A549 (cell line): ENCODE data around the gene CEMIP2. TPM values are rescaled to one million over a fixed set of nuclear protein-coding genes. Genes with fewer than 3 reads are reported as not detected.

ENCODE experiments used
- ATAC-seq, 2 experiments: fragments of 200-7000 bp in 1 of 2; fragments of >200 bp in 1 of 2; cut with Nextera tagmentation in 1 of 2; cut with Tn5 transposase in 1 of 2; 3 replicates each; pipeline versions ENCODE4 v1.8.0 to v1.9.1; 2018 to 2020; ENCODE audit warnings: mild to moderate bottlenecking in 1 of 2, moderate library complexity in 1 of 2
- CTCF ChIA-PET: fragments of 300-600 bp; sonication (Branson Sonifier 250); formaldehyde crosslinking; extraction: SDS; loops from one replicate; lab custom pipeline; 2021; ENCODE audit warnings: antibody characterized with exemption, inconsistent platforms; lab: Yijun Ruan, JAX
- POLR2A ChIA-PET: fragments of 350-600 bp; formaldehyde crosslinking; extraction: SDS; loops from one replicate; lab custom pipeline; 2021; ENCODE audit warnings: antibody characterized with exemption, inconsistent platforms; lab: Yijun Ruan, JAX
- DNase-seq, 2 experiments: peaks; one replicate each; pipeline versions ENCODE4 v3.0.0 to v3.0.0-alpha.2; 2011 to 2016; ENCODE audit warnings: low read depth in 1 of 2, low spot score in 1 of 2
- FAIRE-seq: peaks from 2 replicates; lab custom pipeline; 2011; peaks lifted over from hg19 to GRCh38; lab: Jason Lieb, UNC
- H3K27ac ChIP-seq, 2 experiments: fragments of >200 bp; sonication (Bioruptor Twin); formaldehyde crosslinking; 3 replicates each; pipeline ENCODE4 v1.5.1; 2016 to 2017
- H3K4me1 ChIP-seq: fragments of >200 bp; sonication (Bioruptor Twin); formaldehyde crosslinking; 3 replicates; pipeline ENCODE4 v1.6.1; 2016
- H3K4me2 ChIP-seq: fragments of >200 bp; sonication (Bioruptor Twin); formaldehyde crosslinking; 3 replicates; pipeline ENCODE4 v1.6.1; 2016
- H3K4me3 ChIP-seq: fragments of >200 bp; sonication (Bioruptor Twin); formaldehyde crosslinking; 3 replicates; pipeline ENCODE4 v1.5.1; 2016
- H3K9me3 ChIP-seq: fragments of >200 bp; sonication (Bioruptor Twin); formaldehyde crosslinking; 3 replicates; pipeline ENCODE4 v1.6.1; 2016
- CEBPB ChIP-seq, 2 experiments: fragments of >200 bp in 1 of 2; sonication (Bioruptor Twin) in 1 of 2; formaldehyde crosslinking in 1 of 2; IDR thresholded peaks; 2 replicates each; pipeline ENCODE4 v1.6.1; 2012 to 2016
- CHD2 ChIP-seq: fragments of 150-350 bp; IDR thresholded peaks from 2 replicates; pipeline ENCODE4 v1.6.1; 2014; ENCODE audit warnings: low read length; ENCODE audit not compliant: partially characterized antibody
- EHMT2 ChIP-seq: fragments of 200-600 bp; sonication (generic); IDR thresholded peaks from 2 replicates; pipeline ENCODE4 v1.6.1; 2016; ENCODE audit warnings: antibody characterized with exemption, low read depth, mild to moderate bottlenecking, moderate library complexity
- ESRRA ChIP-seq: fragments of 150-350 bp; IDR thresholded peaks from 2 replicates; pipeline ENCODE4 v1.6.1; 2014; ENCODE audit warnings: mild to moderate bottlenecking, low read length, borderline replicate concordance
- FOSL2 ChIP-seq, 2 experiments: fragments of 450-650 bp in 1 of 2; fragments of >200 bp in 1 of 2; sonication (Bioruptor Twin) in 1 of 2; formaldehyde crosslinking; IDR thresholded peaks; 2 replicates each; pipeline versions ENCODE4 v1.5.0 to v1.6.1; 2016 to 2020; ENCODE audit warnings: mild to moderate bottlenecking in 1 of 2, moderate library complexity in 1 of 2
- HES2 ChIP-seq: fragments of >200 bp; sonication (Bioruptor Twin); formaldehyde crosslinking; IDR thresholded peaks from 2 replicates; pipeline ENCODE4 v1.6.1; 2016
- JUN ChIP-seq, 2 experiments: fragments of >200 bp; sonication (Bioruptor Twin); formaldehyde crosslinking; IDR thresholded peaks; 2 replicates in 1 of 2; 3 replicates in 1 of 2; pipeline ENCODE4 v1.6.1; 2016 to 2017
- KDM5A ChIP-seq: fragments of 200-600 bp; sonication (generic); IDR thresholded peaks from 2 replicates; pipeline ENCODE4 v1.6.1; 2016; ENCODE audit warnings: antibody characterized with exemption, mild to moderate bottlenecking
- PHF8 ChIP-seq: fragments of 200-600 bp; sonication (generic); IDR thresholded peaks from 2 replicates; pipeline ENCODE4 v1.6.1; 2016; ENCODE audit warnings: low read depth, mild to moderate bottlenecking, antibody characterized with exemption, moderate library complexity, borderline replicate concordance
- POLR2AphosphoS2 ChIP-seq: conservative IDR thresholded peaks from 2 replicates; pipeline ENCODE4 v1.6.1; 2012; ENCODE audit warnings: low read length, improper control_type of control experiment, inconsistent platforms
- SREBF2 ChIP-seq: fragments of 450-650 bp; IDR thresholded peaks from 2 replicates; pipeline ENCODE4 v1.6.1; 2014; ENCODE audit warnings: mild to moderate bottlenecking, moderate library complexity
- TFCP2L1 ChIP-seq: fragments of 250-450 bp; sonication (Bioruptor Pico); IDR thresholded peaks from 2 replicates; pipeline ENCODE4 v1.5.0; 2021; ENCODE audit warnings: mild to moderate bottlenecking
- WGBS: methylation state at CpG from one replicate; pipeline ENCODE4 v1.1.6; 2017; ENCODE audit errors: missing lambda C conversion rate; 5-methylcytosine and 5-hydroxymethylcytosine counted together
- polyA plus RNA-seq, 4 experiments: library from polyadenylated mRNA; depleted of rRNA in 3 of 4; stranded (reverse); fragments of >200 nt; fragmentation: RNase III in 1 of 4; extraction: RNeasy Plus Mini Kit Qiagen cat#74134 plus additional on column Dnase treatment in 1 of 4; gene quantifications; 2 replicates in 3 of 4; 3 replicates in 1 of 4; pipeline ENCODE4 v1.2.3, GENCODE V29; 2011 to 2017
- TF ChIP-seq, protein P1 (sequence below): fragments of 250-450 bp; sonication (Bioruptor Pico); IDR thresholded peaks from 2 replicates; pipeline ENCODE4 v1.5.0; 2020; ENCODE audit warnings: low read depth, mild to moderate bottlenecking, moderate library complexity
- TF ChIP-seq, protein P2 (sequence below): fragments of 250-450 bp; sonication (Bioruptor Pico); IDR thresholded peaks from 2 replicates; pipeline ENCODE4 v1.5.0; 2021; ENCODE audit warnings: mild to moderate bottlenecking, moderate library complexity, borderline replicate concordance
- TF ChIP-seq, protein P3 (sequence below): fragments of >200 bp; sonication (Bioruptor Twin); formaldehyde crosslinking; IDR thresholded peaks from 3 replicates; pipeline ENCODE4 v1.5.1; 2016
- TF ChIP-seq, protein P4 (sequence below): IDR thresholded peaks from 2 replicates; pipeline ENCODE4 v1.6.1; 2012
- TF ChIP-seq, protein P5 (sequence below): fragments of 150-350 bp; IDR thresholded peaks from 2 replicates; pipeline ENCODE4 v1.6.1; 2014; ENCODE audit warnings: low read depth, mild to moderate bottlenecking, low read length

CEMIP2 gene
- polyA plus RNA-seq, 2 of the 4 experiments (the other 2 are of a cell fraction): 146 to 161 TPM

DNA sequence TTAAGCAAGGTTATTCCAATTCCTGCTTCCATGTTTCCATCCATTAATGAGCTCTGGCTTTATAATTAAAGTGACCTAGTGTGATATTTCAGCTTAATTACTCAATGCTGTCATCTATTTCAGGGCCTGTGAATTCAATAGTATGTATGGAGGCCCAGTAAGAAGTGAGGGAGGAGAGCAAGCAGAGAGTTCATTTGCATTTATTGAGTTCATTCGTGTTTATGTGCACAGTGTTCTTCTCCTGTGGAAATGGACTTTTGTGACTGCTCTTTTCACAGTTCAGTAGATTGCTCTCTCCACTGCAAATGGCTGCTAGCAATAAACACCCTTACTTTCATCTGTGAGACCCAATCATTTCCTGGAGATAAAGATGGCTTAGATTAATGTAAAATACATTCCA, 130.9 kb downstream of the CEMIP2 start:
- ChIA-PET CTCF (interaction anchor here (1.3 to 1.7 kb wide), 2 partner anchors 9 to 352 kb away, joined by 3 to 6 read pairs; no protein-coding TSS in a partner anchor), POLR2A (no interaction called here)
- Histone ChIP-seq H3K27ac (no peak overlapping the region), H3K4me3 (no peak overlapping the region), H3K4me1 (no peaks in the 10 kb centered on the region), H3K9me3 (no peaks in the 10 kb centered on the region), H3K4me2 (no peak overlapping the region)
- 46% methylated on average over 1 of the region's 1 CpG for WGBS
- ATAC-seq (no peak), FAIRE-seq (no peak), DNase-seq (no peak)
- TF ChIP-seq, protein P1, sequence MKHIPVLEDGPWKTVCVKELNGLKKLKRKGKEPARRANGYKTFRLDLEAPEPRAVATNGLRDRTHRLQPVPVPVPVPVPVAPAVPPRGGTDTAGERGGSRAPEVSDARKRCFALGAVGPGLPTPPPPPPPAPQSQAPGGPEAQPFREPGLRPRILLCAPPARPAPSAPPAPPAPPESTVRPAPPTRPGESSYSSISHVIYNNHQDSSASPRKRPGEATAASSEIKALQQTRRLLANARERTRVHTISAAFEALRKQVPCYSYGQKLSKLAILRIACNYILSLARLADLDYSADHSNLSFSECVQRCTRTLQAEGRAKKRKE (CRISPR knock-in tag): no peak

GRCh38 chr9:71636143-71636839, 132.0 kb downstream of the CEMIP2 start:
- TF ChIP-seq PHF8: no peak
- no peak for TF ChIP-seq CHD2
- TF ChIP-seq, protein P2, sequence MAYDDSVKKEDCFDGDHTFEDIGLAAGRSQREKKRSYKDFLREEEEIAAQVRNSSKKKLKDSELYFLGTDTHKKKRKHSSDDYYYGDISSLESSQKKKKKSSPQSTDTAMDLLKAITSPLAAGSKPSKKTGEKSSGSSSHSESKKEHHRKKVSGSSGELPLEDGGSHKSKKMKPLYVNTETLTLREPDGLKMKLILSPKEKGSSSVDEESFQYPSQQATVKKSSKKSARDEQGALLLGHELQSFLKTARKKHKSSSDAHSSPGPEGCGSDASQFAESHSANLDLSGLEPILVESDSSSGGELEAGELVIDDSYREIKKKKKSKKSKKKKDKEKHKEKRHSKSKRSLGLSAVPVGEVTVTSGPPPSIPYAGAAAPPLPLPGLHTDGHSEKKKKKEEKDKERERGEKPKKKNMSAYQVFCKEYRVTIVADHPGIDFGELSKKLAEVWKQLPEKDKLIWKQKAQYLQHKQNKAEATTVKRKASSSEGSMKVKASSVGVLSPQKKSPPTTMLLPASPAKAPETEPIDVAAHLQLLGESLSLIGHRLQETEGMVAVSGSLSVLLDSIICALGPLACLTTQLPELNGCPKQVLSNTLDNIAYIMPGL (CRISPR knock-in tag): no peak
- no peak for TF ChIP-seq EHMT2
- no peak for TF ChIP-seq POLR2AphosphoS2
- TF ChIP-seq, protein P1 (CRISPR knock-in tag): no peak
- no peak for TF ChIP-seq KDM5A
- TF ChIP-seq TFCP2L1: no peak
- TF ChIP-seq, protein P3, sequence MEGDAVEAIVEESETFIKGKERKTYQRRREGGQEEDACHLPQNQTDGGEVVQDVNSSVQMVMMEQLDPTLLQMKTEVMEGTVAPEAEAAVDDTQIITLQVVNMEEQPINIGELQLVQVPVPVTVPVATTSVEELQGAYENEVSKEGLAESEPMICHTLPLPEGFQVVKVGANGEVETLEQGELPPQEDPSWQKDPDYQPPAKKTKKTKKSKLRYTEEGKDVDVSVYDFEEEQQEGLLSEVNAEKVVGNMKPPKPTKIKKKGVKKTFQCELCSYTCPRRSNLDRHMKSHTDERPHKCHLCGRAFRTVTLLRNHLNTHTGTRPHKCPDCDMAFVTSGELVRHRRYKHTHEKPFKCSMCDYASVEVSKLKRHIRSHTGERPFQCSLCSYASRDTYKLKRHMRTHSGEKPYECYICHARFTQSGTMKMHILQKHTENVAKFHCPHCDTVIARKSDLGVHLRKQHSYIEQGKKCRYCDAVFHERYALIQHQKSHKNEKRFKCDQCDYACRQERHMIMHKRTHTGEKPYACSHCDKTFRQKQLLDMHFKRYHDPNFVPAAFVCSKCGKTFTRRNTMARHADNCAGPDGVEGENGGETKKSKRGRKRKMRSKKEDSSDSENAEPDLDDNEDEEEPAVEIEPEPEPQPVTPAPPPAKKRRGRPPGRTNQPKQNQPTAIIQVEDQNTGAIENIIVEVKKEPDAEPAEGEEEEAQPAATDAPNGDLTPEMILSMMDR: no peak
- TF ChIP-seq CEBPB (IDR thresholded peaks at IDR 0.05): no peak
- TF ChIP-seq, protein P4, sequence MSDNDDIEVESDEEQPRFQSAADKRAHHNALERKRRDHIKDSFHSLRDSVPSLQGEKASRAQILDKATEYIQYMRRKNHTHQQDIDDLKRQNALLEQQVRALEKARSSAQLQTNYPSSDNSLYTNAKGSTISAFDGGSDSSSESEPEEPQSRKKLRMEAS: no peak
- no peak for TF ChIP-seq FOSL2 (IDR thresholded peaks at IDR 0.05)
- no peak for TF ChIP-seq FOSL2 (CRISPR knock-in tag; IDR thresholded peaks at IDR 0.05)
- TF ChIP-seq JUN (IDR thresholded peaks at IDR 0.05): no peak
- TF ChIP-seq SREBF2: no peak
- TF ChIP-seq, protein P5, sequence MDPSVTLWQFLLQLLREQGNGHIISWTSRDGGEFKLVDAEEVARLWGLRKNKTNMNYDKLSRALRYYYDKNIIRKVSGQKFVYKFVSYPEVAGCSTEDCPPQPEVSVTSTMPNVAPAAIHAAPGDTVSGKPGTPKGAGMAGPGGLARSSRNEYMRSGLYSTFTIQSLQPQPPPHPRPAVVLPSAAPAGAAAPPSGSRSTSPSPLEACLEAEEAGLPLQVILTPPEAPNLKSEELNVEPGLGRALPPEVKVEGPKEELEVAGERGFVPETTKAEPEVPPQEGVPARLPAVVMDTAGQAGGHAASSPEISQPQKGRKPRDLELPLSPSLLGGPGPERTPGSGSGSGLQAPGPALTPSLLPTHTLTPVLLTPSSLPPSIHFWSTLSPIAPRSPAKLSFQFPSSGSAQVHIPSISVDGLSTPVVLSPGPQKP: no peak
- no peak for TF ChIP-seq ESRRA
- no peak for TF ChIP-seq HES2
- ATAC-seq (no peak), FAIRE-seq (no peak), DNase-seq (no peak)
- no peak overlapping the region for H3K27ac ChIP-seq
- H3K9me3 ChIP-seq: no peaks in the 10 kb centered on the region
- H3K4me2 ChIP-seq: no peak overlapping the region
- 89% methylated on average over 5 of the region's 5 CpGs for WGBS
- ChIA-PET POLR2A (no interaction called here), CTCF (interaction anchor here (0.6 to 1.7 kb wide), 2 partner anchors 10 to 25 kb away, joined by 3 to 6 read pairs; no protein-coding TSS in a partner anchor)
- H3K4me1 ChIP-seq: no peaks in the 10 kb centered on the region
- H3K4me3 ChIP-seq: no peak overlapping the region
